Stimulated activated CD4-positive, alpha-beta T cell treated with anti-CD3 and anti-CD28 coated beads, Interleukin-1b, Interleukin-23, amount 100 ng/mL, for 24 hours (primary cell): ENCODE data around the gene BRWD1.

ENCODE experiments used
- DNase-seq, 4 experiments: peaks; one replicate each; pipeline ENCODE4 v3.0.0-alpha.2; 2020; ENCODE audit warnings: low read depth in 4 of 4, low spot score in 1 of 4

The BRWD1 gene

DNA sequence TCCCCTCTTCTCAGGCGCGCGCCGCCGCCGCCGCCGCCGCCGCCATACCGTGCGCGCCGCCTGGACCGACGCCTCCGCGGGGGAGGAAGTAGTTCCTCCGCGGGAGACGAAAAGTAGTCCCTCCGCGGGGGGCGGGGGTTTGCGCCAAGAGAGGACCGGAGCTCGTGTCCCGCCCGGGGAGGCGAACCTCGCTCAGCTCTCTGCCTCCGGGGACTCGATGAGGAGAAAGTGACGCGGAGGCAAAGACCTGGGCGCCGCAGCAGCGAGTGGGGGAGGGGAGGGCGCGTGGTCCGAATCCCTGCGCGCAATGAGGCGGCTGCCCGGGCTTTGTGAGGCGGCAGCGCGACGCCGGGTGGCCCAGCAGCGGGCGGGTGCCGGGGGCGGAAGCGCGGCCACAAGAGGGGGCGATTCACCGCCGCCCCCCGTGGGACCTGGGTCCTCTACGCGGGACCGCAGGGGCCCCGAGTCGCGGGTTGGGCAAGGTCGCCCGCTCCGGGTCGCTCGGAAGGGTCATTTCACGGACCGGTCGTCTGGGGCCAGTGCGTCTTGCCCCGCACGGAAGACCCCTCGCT lies at the start of gene BRWD1:
Gene BRWD1, minus strand, starts transcription at position 62 of the 572 bp plus-strand sequence. CDS start 141 bp downstream, outside the sequence.
- peak; percentile 52 to 67 (median 62) for DNase-seq

DNA sequence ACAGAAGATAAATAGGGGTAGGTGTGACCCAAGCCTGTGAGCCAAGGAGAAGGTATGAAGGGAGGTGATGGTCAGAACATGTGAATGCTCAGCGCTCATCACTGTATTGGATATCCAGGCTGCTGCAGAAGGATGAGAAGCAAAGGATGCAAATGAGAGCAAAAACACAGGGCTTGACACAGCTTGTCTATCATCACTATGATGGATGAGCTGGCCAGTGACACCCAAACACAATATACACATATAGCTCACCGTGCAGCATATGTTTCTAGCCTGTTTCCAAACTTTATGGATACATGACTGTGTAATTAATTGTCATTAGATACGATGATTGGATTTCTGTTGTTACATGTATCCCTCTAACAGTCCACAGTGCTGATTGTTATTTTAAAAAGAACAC lies 49.3 kb upstream of the BRWD1 start:
- no peak for DNase-seq

GRCh38 chr21:39359382-39359781 lies 46.0 kb upstream of the BRWD1 start:
- DNase-seq: no peak

DNA sequence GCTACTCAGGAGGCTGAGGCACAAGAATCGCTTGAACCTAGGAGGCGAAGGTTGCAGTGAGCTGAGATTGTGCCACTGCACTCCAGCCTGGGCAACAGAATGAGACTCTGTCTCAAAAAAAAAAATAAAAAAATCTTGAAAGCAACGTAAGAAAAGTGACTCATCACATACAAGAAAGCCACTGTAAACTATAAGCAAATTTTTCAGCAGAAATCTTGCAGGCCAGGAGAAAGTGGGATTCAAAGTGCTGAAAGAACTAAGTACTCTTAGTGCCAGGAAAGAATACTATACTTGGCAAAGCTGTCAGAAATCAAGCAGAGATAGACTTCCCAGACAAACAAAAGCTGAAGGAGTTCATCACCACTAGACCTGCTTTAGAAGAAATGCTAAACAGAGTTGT lies 39.9 kb upstream of the BRWD1 start:
- DNase-seq: no peak

DNA sequence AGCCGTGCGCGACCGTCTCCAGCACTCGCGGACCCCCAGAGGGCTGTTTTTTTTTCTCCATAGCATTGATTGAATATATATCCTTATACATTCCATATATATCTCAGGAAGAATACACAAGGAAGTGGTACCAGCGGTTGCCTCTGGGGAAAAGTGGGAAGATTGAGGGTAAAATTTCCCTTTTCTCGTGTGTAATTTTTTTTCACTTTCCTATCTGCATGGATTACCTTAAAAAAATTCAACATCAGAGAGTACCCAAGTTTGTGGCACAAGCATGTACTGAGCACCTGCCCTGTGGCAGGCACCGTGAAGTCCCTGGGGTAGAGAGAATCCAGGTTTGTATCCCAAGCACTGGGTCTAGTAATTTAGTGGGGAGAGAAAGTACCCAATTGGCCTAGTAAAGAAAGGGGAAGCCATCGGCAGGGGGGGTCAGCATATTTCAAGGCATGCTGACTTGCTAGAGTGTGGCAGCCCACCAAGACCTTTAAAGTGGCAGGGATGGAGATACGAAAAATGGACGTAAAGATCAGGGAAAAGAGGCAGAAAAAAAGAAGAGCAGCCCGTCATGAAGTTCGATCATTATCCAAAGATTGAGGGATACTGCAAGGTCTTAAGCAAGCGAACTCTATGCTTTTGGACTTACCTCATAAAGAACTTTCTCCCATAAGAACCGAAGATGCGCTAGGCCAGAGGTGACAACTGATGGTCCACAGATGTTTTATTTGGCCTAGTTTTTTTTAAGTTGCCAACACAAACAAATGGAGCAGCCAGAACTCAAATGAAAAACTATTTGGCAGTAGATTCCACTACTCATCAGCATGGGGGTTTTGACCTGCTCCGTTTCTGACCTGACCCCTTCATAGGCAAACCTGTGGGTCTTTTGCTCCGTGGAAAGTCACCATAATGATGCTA lies 36.9 kb upstream of the BRWD1 start:
- no peak for DNase-seq

GRCh38 chr21:39349211-39350093 lies 36.0 kb upstream of the BRWD1 start:
- DNase-seq: peak; percentile 86 to 98 (median 92)

DNA sequence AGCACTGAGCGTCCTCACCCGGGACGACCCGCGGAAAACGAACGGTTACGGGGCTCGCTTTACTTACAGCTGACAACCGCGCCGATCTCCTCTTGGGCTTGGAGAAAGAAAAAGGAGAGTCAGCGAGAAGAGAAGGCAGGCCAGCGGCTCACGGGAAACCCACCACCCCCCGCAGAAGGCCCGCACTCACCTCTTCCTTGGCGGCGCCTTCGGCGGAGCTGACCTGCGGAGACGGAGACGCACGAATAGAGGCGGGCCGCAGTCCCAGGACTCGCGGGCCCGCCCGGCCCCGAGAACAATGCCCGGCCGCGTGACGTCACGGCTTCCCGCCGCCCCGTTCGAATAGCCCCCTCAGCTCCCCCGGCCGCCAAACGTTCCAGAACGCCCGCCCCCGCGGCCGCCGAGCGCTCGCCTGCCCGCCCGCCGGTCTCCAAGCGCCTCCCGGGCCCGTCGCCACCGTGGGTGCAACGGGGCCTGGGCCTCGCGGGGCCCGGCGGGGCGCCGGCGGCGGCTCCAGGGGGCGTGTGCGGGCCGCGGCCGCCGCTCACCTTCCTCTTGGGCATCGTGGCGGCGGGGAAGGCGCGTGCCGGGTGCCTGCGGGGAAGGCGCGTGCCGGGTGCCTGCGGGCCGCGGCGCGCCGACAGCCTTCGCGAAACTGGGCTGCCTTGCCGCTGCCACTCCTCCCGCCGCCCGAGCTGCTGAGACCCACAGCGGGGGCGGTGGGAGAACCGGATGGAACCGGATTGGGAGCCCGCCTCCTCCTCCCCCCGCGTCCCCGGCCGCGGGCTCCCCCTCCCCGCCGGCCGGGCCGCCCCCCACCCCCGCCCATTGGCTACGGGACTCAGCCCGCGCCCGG lies 35.2 kb upstream of the BRWD1 start, which contains the start of gene HMGN1:
Gene HMGN1, minus strand, starts transcription at position 734 of the 856 bp plus-strand sequence. Its CDS starts 171 bp downstream, at position 563.
- DNase-seq: peak; percentile 72 to 88 (median 80)

DNA sequence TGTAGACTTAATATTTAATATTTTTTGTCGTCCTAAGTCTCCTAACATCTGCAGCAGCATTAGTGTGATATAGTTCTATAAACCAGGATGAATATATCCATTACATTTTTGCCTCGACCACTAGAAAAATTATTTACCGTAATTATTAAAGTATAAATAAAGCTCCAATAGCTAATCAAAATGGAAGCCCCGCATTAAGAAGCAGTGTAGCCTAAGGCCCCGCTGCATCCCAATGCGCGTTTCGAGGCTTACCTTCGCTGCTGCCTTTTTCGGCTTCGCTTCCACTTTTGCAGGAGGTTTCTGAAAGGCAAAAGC lies 34.6 kb upstream of the BRWD1 start:
- no peak for DNase-seq

- no peak for DNase-seq
These were observed 34.1 kb upstream of the BRWD1 start for GRCh38 chr21:39347537-39347936.

DNA sequence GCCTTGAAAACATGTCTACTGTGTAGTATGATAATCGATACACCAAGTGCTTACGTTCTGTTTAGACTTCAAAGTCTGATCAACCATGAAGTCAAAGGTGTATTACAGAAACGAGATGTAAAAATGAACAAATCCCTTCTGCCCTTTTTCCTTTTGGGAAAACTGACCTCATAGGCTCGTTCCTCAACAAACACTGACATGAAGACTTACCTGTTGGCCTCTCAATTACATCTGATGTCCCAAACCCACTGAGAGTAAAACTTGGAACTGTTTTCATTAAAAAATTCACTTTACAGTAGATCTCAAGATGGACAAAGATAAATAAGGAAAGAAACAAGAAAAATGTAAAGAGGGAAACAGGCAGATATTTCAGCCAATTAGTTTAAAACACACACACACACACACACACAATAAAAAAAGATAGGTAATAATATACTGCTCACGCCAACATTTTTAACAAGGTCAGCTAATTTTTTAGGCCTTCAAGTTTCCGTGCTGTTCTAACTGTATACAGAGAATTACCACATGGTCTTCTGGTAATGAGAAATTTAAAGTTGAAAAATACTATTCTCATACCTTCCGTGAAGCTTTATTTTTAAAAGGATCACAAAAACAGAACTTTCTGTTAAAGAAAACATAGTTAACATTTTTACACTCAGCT lies 33.4 kb upstream of the BRWD1 start:
- DNase-seq: no peak

DNA sequence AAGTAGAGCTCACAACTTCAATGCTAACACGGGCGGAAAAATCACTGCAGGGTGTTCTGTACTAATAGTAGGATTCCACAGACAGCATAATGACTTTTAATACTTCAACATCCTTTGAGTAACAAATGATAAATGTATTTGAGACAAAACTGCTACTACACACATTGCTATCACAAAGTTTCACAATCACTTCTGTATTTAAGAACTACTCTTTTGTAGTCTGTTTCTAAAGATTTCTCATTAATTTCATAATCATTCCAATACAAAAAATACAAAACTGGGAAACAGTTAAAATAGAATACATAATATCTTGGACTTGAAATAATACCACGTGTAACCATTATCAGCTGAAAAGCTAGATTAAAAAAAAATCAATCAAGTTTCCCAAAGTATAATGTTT lies 32.8 kb upstream of the BRWD1 start:
- no peak for DNase-seq

DNA sequence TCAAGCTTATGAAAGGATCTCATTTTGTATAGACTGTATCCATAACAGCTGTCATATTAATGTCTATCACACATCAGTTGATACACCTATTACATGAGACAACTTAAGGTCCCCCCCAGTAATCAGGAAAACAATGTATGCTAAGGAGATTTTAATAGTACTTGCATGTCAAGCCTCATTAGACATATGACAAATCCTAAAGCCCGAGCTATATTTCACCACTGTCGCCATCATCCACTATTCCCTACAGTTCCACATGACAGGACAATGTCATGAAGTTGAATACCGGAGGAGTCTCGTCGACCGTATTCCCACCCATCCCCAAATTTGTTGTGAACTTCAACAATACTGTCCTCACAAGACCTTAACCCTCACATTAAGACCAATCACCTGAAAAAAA lies 32.0 kb upstream of the BRWD1 start:
- DNase-seq: no peak

GRCh38 chr21:39344848-39345247 lies 31.4 kb upstream of the BRWD1 start:
- no peak for DNase-seq

DNA sequence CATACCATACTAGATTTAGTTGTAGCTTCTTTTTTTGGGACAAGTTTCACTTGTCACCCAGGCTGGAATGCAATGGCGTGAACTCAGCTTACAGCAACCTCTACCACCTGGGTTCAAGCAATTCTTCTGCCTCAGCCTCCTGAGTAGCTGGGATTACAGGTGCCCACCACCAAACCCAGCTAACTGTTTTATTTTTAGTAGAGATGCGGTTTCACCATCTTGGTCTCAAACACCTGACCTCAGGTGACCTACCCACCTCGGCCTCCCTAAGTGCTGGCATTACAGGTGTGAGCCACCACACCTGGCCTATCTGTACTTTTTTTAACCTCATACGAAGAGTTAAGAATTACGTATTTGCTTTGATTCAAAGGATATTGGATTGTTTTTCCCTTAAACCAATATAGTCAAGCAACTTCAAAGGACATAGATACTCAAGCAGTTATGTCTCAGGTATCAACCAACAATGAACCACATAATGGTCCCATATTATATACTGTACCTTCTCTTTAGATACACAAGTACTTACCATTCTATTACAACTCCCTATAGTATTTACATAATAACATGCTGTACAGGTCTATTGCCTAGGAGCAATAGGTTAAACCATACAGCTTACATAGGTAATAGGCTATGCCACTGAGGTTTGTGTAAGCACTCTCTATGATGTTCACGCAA lies 28.0 kb upstream of the BRWD1 start:
- DNase-seq: no peak

DNA sequence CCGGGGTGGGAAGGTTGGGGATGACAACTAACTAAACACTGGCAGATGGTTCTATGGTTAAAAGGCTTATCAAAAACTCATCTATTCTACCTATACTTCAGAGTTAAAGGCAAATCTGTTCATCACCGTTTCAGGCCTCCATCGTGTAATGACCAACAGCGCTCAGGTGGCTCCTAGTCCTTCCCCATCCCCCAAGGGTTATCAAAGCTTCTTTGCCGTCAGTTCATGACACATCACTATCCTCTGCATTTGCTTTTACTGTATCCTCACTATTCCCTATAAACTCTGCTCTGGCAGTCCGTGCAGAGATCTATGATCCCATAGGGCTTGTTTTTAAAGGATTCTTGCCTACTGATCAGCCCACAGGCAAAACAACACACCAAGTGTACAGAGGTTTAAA lies 27.3 kb upstream of the BRWD1 start:
- DNase-seq: no peak

- DNase-seq: no peak
These were observed 25.8 kb upstream of the BRWD1 start for GRCh38 chr21:39339231-39339630.

DNA sequence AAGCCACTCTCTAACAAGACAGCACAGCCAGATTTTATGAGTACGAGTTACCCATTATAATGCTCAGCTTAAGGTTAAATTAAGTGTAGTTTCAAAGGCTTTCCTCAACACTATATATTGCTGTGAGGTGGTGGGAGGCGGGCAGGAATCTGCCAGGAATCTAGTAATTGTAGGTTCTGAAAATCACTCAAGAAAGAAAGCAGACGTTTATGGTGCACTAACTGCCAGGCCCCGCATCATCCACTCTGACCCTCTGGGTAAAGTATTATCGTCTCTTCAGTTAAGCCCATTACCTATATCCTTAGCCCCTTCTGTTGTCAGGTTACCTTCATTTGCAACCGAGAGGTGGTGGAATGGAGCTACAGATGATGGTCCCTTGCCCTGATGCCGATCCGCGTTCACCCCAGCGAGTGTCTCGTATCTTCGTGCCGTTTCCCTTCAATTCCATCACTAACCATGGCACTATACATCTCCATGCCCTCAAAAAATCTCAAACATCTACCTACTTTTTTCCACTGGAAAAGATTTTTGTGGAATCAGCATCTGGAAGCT lies 23.1 kb upstream of the BRWD1 start:
- DNase-seq: no peak

DNA sequence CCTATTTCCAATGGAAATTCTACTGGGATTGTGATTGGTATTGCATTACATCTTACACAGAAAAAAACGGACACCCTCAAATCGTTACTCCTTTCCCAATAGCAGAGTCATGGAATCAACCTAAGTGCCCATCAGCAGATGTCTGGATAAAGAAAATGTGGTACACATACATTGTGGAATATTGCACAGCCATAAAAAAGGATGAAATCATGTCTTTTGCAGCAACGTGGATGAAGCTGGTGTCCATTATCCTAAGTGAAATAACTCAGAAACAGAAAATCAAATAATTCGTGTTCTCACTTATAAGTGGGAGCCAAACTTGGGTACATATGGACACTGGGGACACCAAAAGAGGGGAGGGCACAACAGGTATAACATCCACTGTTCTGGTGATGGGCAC lies 21.2 kb upstream of the BRWD1 start:
- DNase-seq: no peak

DNA sequence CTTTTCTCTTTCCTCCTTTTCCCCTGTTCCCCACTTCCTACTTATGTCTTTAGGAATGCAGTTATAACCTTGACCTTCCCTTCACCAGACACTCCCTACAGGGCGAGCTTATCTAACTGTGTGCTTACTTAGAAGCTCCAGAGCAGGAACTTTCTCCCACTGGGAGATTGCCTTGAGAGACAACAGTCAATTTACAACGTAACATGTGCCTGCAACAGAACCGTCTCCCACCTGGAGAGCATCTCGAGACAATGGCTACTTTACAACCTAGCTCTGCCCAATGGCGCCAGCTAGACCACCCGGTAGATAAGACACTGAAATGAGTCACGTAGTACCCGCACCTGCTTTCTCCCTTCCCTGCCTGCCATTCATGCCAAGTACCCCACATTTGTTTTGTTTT lies 18.7 kb upstream of the BRWD1 start:
- no peak for DNase-seq
